PC-9 (cell line): Measurements from ENCODE around the gene DENND2A.

Experiments used
- CTCF ChIP-seq: fragments of 200-600 bp; sonication (generic); conservative IDR thresholded peaks from 2 replicates; pipeline ENCODE4 v1.6.1; 2017; ENCODE audit warnings: mixed run types, antibody characterized with exemption, mild to moderate bottlenecking, moderate library complexity
- EZH2 ChIP-seq: fragments of 200-600 bp; sonication (generic); IDR thresholded peaks from 2 replicates; pipeline ENCODE4 v1.8.0; 2017; ENCODE audit warnings: antibody characterized with exemption, low read depth

- TF ChIP-seq CTCF (peak; percentile 23; the same call in 1 of the 2 replicates), EZH2 (no peak)
Observed at GRCh38 chr7:140624392-140625191, 16.0 kb downstream of the DENND2A start.
